GM12878 (cell line): ENCODE results near the gene SPAG17. TPM values are rescaled to one million over a fixed set of nuclear protein-coding genes. Genes with fewer than 3 reads are reported as not detected.

ENCODE experiments used
- ATAC-seq: fragments of 200-7000 bp; cut with Tn5 transposase; 3 replicates; pipeline ENCODE4 v1.9.1; 2020; ENCODE audit warnings: mild to moderate bottlenecking, moderate library complexity
- BruUV-seq: library from RNA; stranded (reverse); fragments of 400-500 nt; replicated peaks from 2 replicates; lab custom pipeline; 2021; lab: Mats Ljungman, UMichigan
- CTCF ChIA-PET: fragments of 300-600 bp; sonication (Branson Sonifier 250); formaldehyde crosslinking; extraction: SDS; loops from one replicate; lab custom pipeline; 2021; ENCODE audit warnings: inconsistent platforms; lab: Yijun Ruan, JAX
- POLR2A ChIA-PET: fragments of 350-600 bp; formaldehyde crosslinking; extraction: SDS; loops from one replicate; lab custom pipeline; 2021; ENCODE audit warnings: inconsistent platforms; lab: Charles Lee
- RAD21 ChIA-PET: fragments of 300-600 bp; sonication (Branson Sonifier 250); formaldehyde crosslinking; loops from one replicate; lab custom pipeline; 2023; ENCODE audit warnings: antibody characterized with exemption; ENCODE audit not compliant: unreplicated experiment; lab: Charles Lee
- SMC1A ChIA-PET: fragments of 300-600 bp; sonication (Branson Sonifier 250); formaldehyde crosslinking; loops from one replicate; lab custom pipeline; 2023; ENCODE audit not compliant: unreplicated experiment, uncharacterized antibody; lab: Charles Lee
- DNase-seq: peaks from one replicate; pipeline ENCODE4 v3.0.0-alpha.2; 2011; ENCODE audit warnings: low read depth, low spot score
- FAIRE-seq: peaks from 3 replicates; lab custom pipeline; 2011; peaks lifted over from hg19 to GRCh38; lab: Jason Lieb, UNC
- H2AFZ ChIP-seq: 2 replicates; pipeline ENCODE4 v1.6.0; 2011; ENCODE audit warnings: low read depth, low read length, control low read depth; ENCODE audit not compliant: control insufficient read depth
- H3K27ac ChIP-seq: 2 replicates; pipeline ENCODE4 v1.5.1; 2011; ENCODE audit warnings: control low read depth; ENCODE audit not compliant: control insufficient read depth, insufficient read depth
- H3K27me3 ChIP-seq, 2 experiments: replicated peaks in 1 of 2; 2 replicates each; pipeline versions ENCODE4 v1.6.0 to v1.6.1; 2011; ENCODE audit warnings: low read length in 1 of 2; ENCODE audit not compliant: control insufficient read depth in 2 of 2, insufficient read depth in 2 of 2
- H3K36me3 ChIP-seq, 2 experiments: 2 replicates each; pipeline ENCODE4 v1.5.1; 2011; ENCODE audit warnings: low read length in 1 of 2; ENCODE audit not compliant: control insufficient read depth in 2 of 2, insufficient read depth in 2 of 2
- H3K4me1 ChIP-seq: 2 replicates; pipeline ENCODE4 v1.6.1; 2011; ENCODE audit warnings: mild to moderate bottlenecking, low read length, moderate library complexity, mixed read lengths; ENCODE audit not compliant: control insufficient read depth, insufficient read depth
- H3K4me2 ChIP-seq: 2 replicates; pipeline ENCODE4 v1.6.0; 2011; ENCODE audit warnings: control low read depth; ENCODE audit not compliant: control insufficient read depth, insufficient read depth
- H3K4me3 ChIP-seq: fragments of 200-600 bp; sonication (generic); 2 replicates; pipeline ENCODE4 v1.5.1; 2016
- H3K79me2 ChIP-seq: 2 replicates; pipeline ENCODE4 v1.6.0; 2011; ENCODE audit warnings: low read length; ENCODE audit not compliant: control insufficient read depth, insufficient read depth
- H3K9ac ChIP-seq: 2 replicates; pipeline ENCODE4 v1.8.0; 2011; ENCODE audit warnings: low read length, control low read depth, mixed read lengths; ENCODE audit not compliant: control insufficient read depth, insufficient read depth
- H3K9me3 ChIP-seq: replicated peaks from 3 replicates; pipeline ENCODE4 v1.5.1; 2011; ENCODE audit warnings: mild to moderate bottlenecking, low read length; ENCODE audit not compliant: control insufficient read depth, insufficient read depth
- H4K20me1 ChIP-seq: 2 replicates; pipeline ENCODE4 v1.6.0; 2011; ENCODE audit not compliant: control insufficient read depth, insufficient read depth
- ELK1 ChIP-seq: IDR thresholded peaks from 2 replicates; pipeline ENCODE4 v1.6.1; 2012; ENCODE audit warnings: low read depth, low read length, improper control_type of control experiment
- FOXM1 ChIP-seq: IDR thresholded peaks from 2 replicates; pipeline ENCODE4 v1.6.1; 2012; ENCODE audit warnings: low read depth, mild to moderate bottlenecking, inconsistent platforms, low read length, moderate library complexity
- KDM1A ChIP-seq: fragments of 200-600 bp; sonication (generic); IDR thresholded peaks from 2 replicates; pipeline ENCODE4 v1.6.1; 2016; ENCODE audit warnings: borderline replicate concordance
- NR2C1 ChIP-seq: fragments of 450-650 bp; IDR thresholded peaks from 2 replicates; pipeline ENCODE4 v1.6.1; 2017; ENCODE audit warnings: antibody characterized with exemption, mild to moderate bottlenecking, moderate library complexity
- PRDM15 ChIP-seq: fragments of 450-650 bp; formaldehyde crosslinking; IDR thresholded peaks from 2 replicates; pipeline ENCODE4 v1.4.0; 2020; ENCODE audit warnings: mild to moderate bottlenecking, moderate library complexity
- SIX5 ChIP-seq: IDR thresholded peaks from 2 replicates; pipeline ENCODE4 v1.6.1; 2011; ENCODE audit warnings: mild to moderate bottlenecking, low read depth, low read length, moderate library complexity; ENCODE audit not compliant: severe bottlenecking
- SP1 ChIP-seq: IDR thresholded peaks from one replicate; pipeline ENCODE4 v1.6.1; 2011; ENCODE audit warnings: low read depth, low read length
- TBL1XR1 ChIP-seq: IDR thresholded peaks from 2 replicates; pipeline ENCODE4 v1.6.1; 2012; ENCODE audit warnings: low read depth, low read length, improper control_type of control experiment
- TCF3 ChIP-seq: IDR thresholded peaks from 2 replicates; pipeline ENCODE4 v1.6.1; 2012; ENCODE audit warnings: low read depth, mild to moderate bottlenecking, low read length, borderline replicate concordance; ENCODE audit not compliant: insufficient read depth
- ZNF207 ChIP-seq: fragments of 450-650 bp; IDR thresholded peaks from 2 replicates; pipeline ENCODE4 v1.6.1; 2014; ENCODE audit warnings: antibody characterized with exemption, mild to moderate bottlenecking, borderline replicate concordance
- ZNF622 ChIP-seq: fragments of 450-650 bp; IDR thresholded peaks from 2 replicates; pipeline ENCODE4 v1.6.1; 2017; ENCODE audit warnings: mild to moderate bottlenecking, inconsistent platforms
- WGBS: methylation state at CpG from one replicate; pipeline ENCODE4 v1.1.6; 2016; ENCODE audit warnings: low lambda C conversion rate; ENCODE audit not compliant: insufficient replicate concordance, insufficient coverage; ENCODE audit errors: missing lambda C conversion rate; 5-methylcytosine and 5-hydroxymethylcytosine counted together
- in situ Hi-C: fragments of 300-500 bp; cut with MboI; formaldehyde crosslinking; loops from 9 replicates; pipeline ENCODE4 v1.14.3; 2018; ENCODE audit warnings: mixed read lengths
- intact Hi-C: fragments of 100-400 bp; cut with micrococcal nuclease; formaldehyde crosslinking; loops from one replicate; pipeline ENCODE4 v1.14.2; 2022; ENCODE audit not compliant: unreplicated experiment
- polyA plus RNA-seq, 11 experiments: library from polyadenylated mRNA; depleted of rRNA in 4 of 11; unstranded in 6 of 11; stranded (reverse) in 5 of 11; fragments of >200 nt; fragmentation: Nextera tagmentation in 4 of 11; fragmentation: Illumina TruSeq in 1 of 11; extraction: Ambion mirVana in 4 of 11; extraction: Trizol in 1 of 11; gene quantifications; 1 replicate in 1 of 11; 2 replicates in 10 of 11; pipeline versions ENCODE4 v1.2.1 to v1.2.3, GENCODE V29; 2011 to 2016; ENCODE audit warnings: inconsistent platforms in 2 of 11, missing spikeins in 2 of 11, low read depth in 1 of 11
- total RNA-seq, 4 experiments: library from RNA; depleted of rRNA in 3 of 4; stranded (reverse); fragments of >200 nt in 3 of 4; fragmentation: Illumina TruSeq in 1 of 4; extraction: Trizol in 1 of 4; gene quantifications; 2 replicates each; pipeline versions ENCODE4 v1.2.1 to v1.2.3, GENCODE V29; 2013 to 2021

The SPAG17 gene
- total and polyA plus RNA-seq, 10 of the 15 experiments (the other 5 are each of a cell fraction or from before 2014, with no cell fraction given): 0.02 to 0.16 (median 0.03) TPM; not detected in 7

- H3K79me2 ChIP-seq: no peaks in the 10 kb centered on the region
- TF ChIP-seq FOXM1 (no peak), ELK1 (no peak), ZNF207 (no peak), SIX5 (no peak), TCF3 (no peak), PRDM15 (CRISPR knock-in tag) (no peak), SP1 (no peak), ZNF622 (no peak), TBL1XR1 (no peak), KDM1A (no peak), NR2C1 (no peak)
- TF ChIP-seq, all 136 proteins: peak for 0
- SMC1A ChIA-PET: no interaction called here
- FAIRE-seq: no peak
- in situ Hi-C loops (no loop called here), intact Hi-C loops (no loop called here)
- no peak for DNase-seq
- BruUV-seq: no TSS peak
- H4K20me1 ChIP-seq: no peaks in the 10 kb centered on the region
- H3K36me3 ChIP-seq: no peaks in the 10 kb centered on the region
- H3K4me2 ChIP-seq: no peak overlapping the region
- H3K4me3 ChIP-seq: no peak overlapping the region
- H3K4me1 ChIP-seq: no peaks in the 10 kb centered on the region
- no peak overlapping the region for H2AFZ ChIP-seq
- H3K27ac ChIP-seq: no peak overlapping the region
- ATAC-seq: no peak
- 55% methylated on average over 1 of the region's 1 CpG for WGBS
- H3K27me3 ChIP-seq: no peaks in the 10 kb centered on the region
- POLR2A ChIA-PET: no interaction called here
- CTCF ChIA-PET: no interaction called here
- no peak overlapping the region for H3K9ac ChIP-seq
- no peaks in the 10 kb centered on the region for H3K9me3 ChIP-seq
- RAD21 ChIA-PET: no interaction called here
Measured at GRCh38 chr1:118021668-118022067, 163.4 kb downstream of the SPAG17 start.
